DMS53 treated with DMSO at 0.1 percent for 48 hours (cell line): ENCODE data around the gene EVX2.

ENCODE experiments used
- DNase-seq: peaks from one replicate; lab custom pipeline; 2025; ENCODE audit not compliant: unreplicated experiment; lab: John Stamatoyannopoulos, UW

The EVX2 gene

GRCh38 chr2:176096243-176096985, 12.7 kb upstream of the EVX2 start:
- DNase-seq, result peak; percentile 34

GRCh38 chr2:176095421-176095820, 11.7 kb upstream of the EVX2 start:
- no peak for DNase-seq

GRCh38 chr2:176094349-176094748, 10.6 kb upstream of the EVX2 start:
- no peak for DNase-seq

- no peak for DNase-seq
Measured at GRCh38 chr2:176093898-176094249, 10.1 kb upstream of the EVX2 start.

- peak; percentile 44 for DNase-seq
Measured at GRCh38 chr2:176093145-176093897, 9.6 kb upstream of the EVX2 start.

- peak; percentile 49 for DNase-seq
Measured at GRCh38 chr2:176092270-176093144, 8.7 kb upstream of the EVX2 start, which contains the start of gene HOXD13. Gene HOXD13 (plus strand): TSS chr2:176092721. CDS start chr2:176092891, 170 bp downstream.

- DNase-seq, result no peak
Measured at GRCh38 chr2:176091329-176092258, 7.8 kb upstream of the EVX2 start.

GRCh38 chr2:176090862-176091261, 7.1 kb upstream of the EVX2 start:
- no peak for DNase-seq

- no peak for DNase-seq
Measured at GRCh38 chr2:176089843-176090395, 6.2 kb upstream of the EVX2 start.

GRCh38 chr2:176088937-176089842, 5.4 kb upstream of the EVX2 start:
- DNase-seq, result no peak

- DNase-seq, result peak; percentile 51
Measured at GRCh38 chr2:176088048-176088936, 4.5 kb upstream of the EVX2 start.

- DNase-seq, result no peak
Measured at GRCh38 chr2:176087330-176088047, 3.7 kb upstream of the EVX2 start.

- peak; percentile 47 for DNase-seq
Measured at GRCh38 chr2:176085861-176086771, 2.4 kb upstream of the EVX2 start.

- DNase-seq, result no peak
Measured at GRCh38 chr2:176085120-176085788, 1.5 kb upstream of the EVX2 start.

- DNase-seq, result no peak
Measured at GRCh38 chr2:176084611-176085119, 903 bp upstream of the EVX2 start.
